ENCODE results near the gene UBTD2.

DNA sequence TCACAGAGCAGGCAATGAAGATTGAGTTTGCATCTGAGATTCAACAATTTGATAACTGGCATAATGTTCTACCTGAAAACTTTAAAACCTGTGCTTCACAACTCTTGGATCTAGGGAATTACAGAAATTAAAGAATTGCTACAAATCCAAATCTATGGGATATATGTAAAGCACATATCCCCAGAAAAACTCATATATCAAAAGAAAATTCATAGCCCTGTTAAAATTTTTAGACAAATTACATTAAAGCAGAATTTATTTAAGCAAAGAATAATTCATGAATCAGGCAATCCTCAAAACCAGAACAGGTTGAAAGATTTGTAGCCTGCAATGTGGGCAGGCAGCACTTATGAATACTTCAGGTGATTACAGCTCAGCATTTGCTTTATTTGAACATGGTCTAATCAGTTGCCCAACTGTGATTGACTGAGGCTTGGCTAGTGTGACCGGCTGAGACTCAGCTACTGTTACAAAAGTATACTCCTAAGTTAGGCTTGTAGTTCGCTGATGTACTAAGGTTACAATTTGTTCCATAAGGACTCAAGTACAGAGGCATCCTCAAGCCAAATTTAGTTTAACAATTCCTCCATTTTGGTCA lies 10.3 kb upstream of the UBTD2 start:
- TF ChIP-seq, protein P1, sequence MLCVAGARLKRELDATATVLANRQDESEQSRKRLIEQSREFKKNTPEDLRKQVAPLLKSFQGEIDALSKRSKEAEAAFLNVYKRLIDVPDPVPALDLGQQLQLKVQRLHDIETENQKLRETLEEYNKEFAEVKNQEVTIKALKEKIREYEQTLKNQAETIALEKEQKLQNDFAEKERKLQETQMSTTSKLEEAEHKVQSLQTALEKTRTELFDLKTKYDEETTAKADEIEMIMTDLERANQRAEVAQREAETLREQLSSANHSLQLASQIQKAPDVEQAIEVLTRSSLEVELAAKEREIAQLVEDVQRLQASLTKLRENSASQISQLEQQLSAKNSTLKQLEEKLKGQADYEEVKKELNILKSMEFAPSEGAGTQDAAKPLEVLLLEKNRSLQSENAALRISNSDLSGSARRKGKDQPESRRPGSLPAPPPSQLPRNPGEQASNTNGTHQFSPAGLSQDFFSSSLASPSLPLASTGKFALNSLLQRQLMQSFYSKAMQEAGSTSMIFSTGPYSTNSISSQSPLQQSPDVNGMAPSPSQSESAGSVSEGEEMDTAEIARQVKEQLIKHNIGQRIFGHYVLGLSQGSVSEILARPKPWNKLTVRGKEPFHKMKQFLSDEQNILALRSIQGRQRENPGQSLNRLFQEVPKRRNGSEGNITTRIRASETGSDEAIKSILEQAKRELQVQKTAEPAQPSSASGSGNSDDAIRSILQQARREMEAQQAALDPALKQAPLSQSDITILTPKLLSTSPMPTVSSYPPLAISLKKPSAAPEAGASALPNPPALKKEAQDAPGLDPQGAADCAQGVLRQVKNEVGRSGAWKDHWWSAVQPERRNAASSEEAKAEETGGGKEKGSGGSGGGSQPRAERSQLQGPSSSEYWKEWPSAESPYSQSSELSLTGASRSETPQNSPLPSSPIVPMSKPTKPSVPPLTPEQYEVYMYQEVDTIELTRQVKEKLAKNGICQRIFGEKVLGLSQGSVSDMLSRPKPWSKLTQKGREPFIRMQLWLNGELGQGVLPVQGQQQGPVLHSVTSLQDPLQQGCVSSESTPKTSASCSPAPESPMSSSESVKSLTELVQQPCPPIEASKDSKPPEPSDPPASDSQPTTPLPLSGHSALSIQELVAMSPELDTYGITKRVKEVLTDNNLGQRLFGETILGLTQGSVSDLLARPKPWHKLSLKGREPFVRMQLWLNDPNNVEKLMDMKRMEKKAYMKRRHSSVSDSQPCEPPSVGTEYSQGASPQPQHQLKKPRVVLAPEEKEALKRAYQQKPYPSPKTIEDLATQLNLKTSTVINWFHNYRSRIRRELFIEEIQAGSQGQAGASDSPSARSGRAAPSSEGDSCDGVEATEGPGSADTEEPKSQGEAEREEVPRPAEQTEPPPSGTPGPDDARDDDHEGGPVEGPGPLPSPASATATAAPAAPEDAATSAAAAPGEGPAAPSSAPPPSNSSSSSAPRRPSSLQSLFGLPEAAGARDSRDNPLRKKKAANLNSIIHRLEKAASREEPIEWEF (CRISPR knock-in tag; IDR thresholded peaks at IDR 0.05): no peak
- TF ChIP-seq RNF2 (IDR thresholded peaks at IDR 0.05): no peak
- TF ChIP-seq ZNF316 (IDR thresholded peaks at IDR 0.05): no peak
- TF ChIP-seq RBFOX2 (IDR thresholded peaks at IDR 0.05; ENCODE audit: low read depth, low read length): no peak
- no peak for TF ChIP-seq EP300 (IDR thresholded peaks at IDR 0.05; ENCODE audit: low read length)
- TF ChIP-seq EZH2 (IDR thresholded peaks at IDR 0.05; ENCODE audit: borderline replicate concordance, low read depth, low read length): no peak
- no peak for TF ChIP-seq BRCA1 (IDR thresholded peaks at IDR 0.05)
- TF ChIP-seq BRCA1 (CRISPR knock-in tag; IDR thresholded peaks at IDR 0.05): no peak
- no peak for TF ChIP-seq TAF1 (IDR thresholded peaks at IDR 0.05; ENCODE audit: control insufficient read depth, extremely low read depth, insufficient read depth, low read length, severe bottlenecking)
- TF ChIP-seq, protein P2, sequence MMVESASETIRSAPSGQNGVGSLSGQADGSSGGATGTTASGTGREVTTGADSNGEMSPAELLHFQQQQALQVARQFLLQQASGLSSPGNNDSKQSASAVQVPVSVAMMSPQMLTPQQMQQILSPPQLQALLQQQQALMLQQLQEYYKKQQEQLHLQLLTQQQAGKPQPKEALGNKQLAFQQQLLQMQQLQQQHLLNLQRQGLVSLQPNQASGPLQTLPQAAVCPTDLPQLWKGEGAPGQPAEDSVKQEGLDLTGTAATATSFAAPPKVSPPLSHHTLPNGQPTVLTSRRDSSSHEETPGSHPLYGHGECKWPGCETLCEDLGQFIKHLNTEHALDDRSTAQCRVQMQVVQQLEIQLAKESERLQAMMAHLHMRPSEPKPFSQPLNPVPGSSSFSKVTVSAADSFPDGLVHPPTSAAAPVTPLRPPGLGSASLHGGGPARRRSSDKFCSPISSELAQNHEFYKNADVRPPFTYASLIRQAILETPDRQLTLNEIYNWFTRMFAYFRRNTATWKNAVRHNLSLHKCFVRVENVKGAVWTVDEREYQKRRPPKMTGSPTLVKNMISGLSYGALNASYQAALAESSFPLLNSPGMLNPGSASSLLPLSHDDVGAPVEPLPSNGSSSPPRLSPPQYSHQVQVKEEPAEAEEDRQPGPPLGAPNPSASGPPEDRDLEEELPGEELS (CRISPR knock-in tag; IDR thresholded peaks at IDR 0.05; ENCODE audit: borderline replicate concordance): no peak
- TF ChIP-seq ATF7 (IDR thresholded peaks at IDR 0.05): no peak
